ENCODE results near the gene TDRD12. TPM values are rescaled to one million over a fixed set of nuclear protein-coding genes. Genes with fewer than 3 reads are reported as not detected.

TDRD12 gene
- total RNA-seq, 1 donor from 2014 or later = 0.07 TPM

- no peak overlapping the region for H3K9ac ChIP-seq
- no peaks in the 10 kb centered on the region for H3K9me3 ChIP-seq (ENCODE audit: low read depth)
- H4K20me1 ChIP-seq (ENCODE audit: low read depth) = no peaks in the 10 kb centered on the region
- H3K27ac ChIP-seq = no peak overlapping the region
- no peak overlapping the region for H3K27ac Mint-ChIP-seq
- no peaks in the 10 kb centered on the region for H3F3A ChIP-seq (ENCODE audit: low read depth)
- no peaks in the 10 kb centered on the region for H3K36me3 Mint-ChIP-seq
- no peak for DNase-seq (ENCODE audit: low spot score)
- TF ChIP-seq CTCF (IDR thresholded peaks at IDR 0.05) (no peak), EZH2 (IDR thresholded peaks at IDR 0.05) (no peak), EZH2phosphoT487 (IDR thresholded peaks at IDR 0.05) (no peak)
- H3K4me1 ChIP-seq = no peaks in the 10 kb centered on the region
- no peak overlapping the region for H3K4me2 ChIP-seq
- H3K4me1 Mint-ChIP-seq = peaks cover 7% of the 10 kb centered on the region
- no peak overlapping the region for H3K4me3 Mint-ChIP-seq
- no peaks in the 10 kb centered on the region for H3K9me3 Mint-ChIP-seq
- peaks cover 11% of the 10 kb centered on the region for H3K27me3 Mint-ChIP-seq (ENCODE audit: insufficient read depth, low read depth)
- peaks cover 12% of the 10 kb centered on the region for H3K27me3 ChIP-seq
- no peaks in the 10 kb centered on the region for H3K36me3 ChIP-seq
- no peak overlapping the region for H3K4me3 ChIP-seq
- no peak overlapping the region for H2AFZ ChIP-seq (replicated peaks)
- H3K79me2 ChIP-seq (ENCODE audit: low read depth) = no peaks in the 10 kb centered on the region
These were observed 32.6 kb upstream of the TDRD12 start for GRCh38 chr19:32686847-32687475.

- no peak overlapping the region for H2AFZ ChIP-seq (replicated peaks)
- no peaks in the 10 kb centered on the region for H4K20me1 ChIP-seq (ENCODE audit: low read depth)
- H3K79me2 ChIP-seq (ENCODE audit: low read depth) = peaks cover 4% of the 10 kb centered on the region
- no peak overlapping the region for H3K4me2 ChIP-seq
- H3K27me3 Mint-ChIP-seq (ENCODE audit: insufficient read depth, low read depth) = peaks cover 13% of the 10 kb centered on the region
- no peak overlapping the region for H3K4me3 ChIP-seq
- TF ChIP-seq EZH2 (IDR thresholded peaks at IDR 0.05) (no peak), EZH2phosphoT487 (IDR thresholded peaks at IDR 0.05) (no peak), CTCF (IDR thresholded peaks at IDR 0.05) (no peak)
- H3K9ac ChIP-seq = no peak overlapping the region
- H3K36me3 ChIP-seq = no peaks in the 10 kb centered on the region
- peaks cover 19% of the 10 kb centered on the region for H3K27me3 ChIP-seq
- H3K9me3 ChIP-seq (ENCODE audit: low read depth) = no peaks in the 10 kb centered on the region
- no peak overlapping the region for H3K4me3 Mint-ChIP-seq
- peaks cover under 1% of the 10 kb centered on the region for H3K9me3 Mint-ChIP-seq
- no peak overlapping the region for H3K27ac ChIP-seq
- peaks cover under 1% of the 10 kb centered on the region for H3K36me3 Mint-ChIP-seq
- no peak for DNase-seq (ENCODE audit: low spot score)
- no peaks in the 10 kb centered on the region for H3F3A ChIP-seq (ENCODE audit: low read depth)
- peaks cover 8% of the 10 kb centered on the region for H3K4me1 Mint-ChIP-seq
- H3K4me1 ChIP-seq = peaks cover 6% of the 10 kb centered on the region
- H3K27ac Mint-ChIP-seq = no peak overlapping the region
These were observed 31.9 kb upstream of the TDRD12 start for GRCh38 chr19:32687681-32688080.

- no peak overlapping the region for H3K27ac ChIP-seq
- Mint-ChIP-seq H3K4me3 (no peak overlapping the region), H3K36me3 (peaks cover 5% of the 10 kb centered on the region), H3K27ac (no peak overlapping the region), H3K9me3 (peaks cover 7% of the 10 kb centered on the region), H3K27me3 (ENCODE audit: insufficient read depth, low read depth) (peaks cover 19% of the 10 kb centered on the region), H3K4me1 (peaks cover 14% of the 10 kb centered on the region)
- H3K4me2 ChIP-seq = no peak overlapping the region
- no peak for DNase-seq (ENCODE audit: low spot score)
- TF ChIP-seq EZH2 (IDR thresholded peaks at IDR 0.05) (no peak), CTCF (IDR thresholded peaks at IDR 0.05) (no peak), EZH2phosphoT487 (IDR thresholded peaks at IDR 0.05) (no peak)
- no peaks in the 10 kb centered on the region for H4K20me1 ChIP-seq (ENCODE audit: low read depth)
- H2AFZ ChIP-seq (replicated peaks) = no peak overlapping the region
- H3K9me3 ChIP-seq (ENCODE audit: low read depth) = no peaks in the 10 kb centered on the region
- no peak overlapping the region for H3K4me3 ChIP-seq
- H3K27me3 ChIP-seq = peaks cover 26% of the 10 kb centered on the region
- H3K79me2 ChIP-seq (ENCODE audit: low read depth) = peaks cover 10% of the 10 kb centered on the region
- no peaks in the 10 kb centered on the region for H3F3A ChIP-seq (ENCODE audit: low read depth)
- no peaks in the 10 kb centered on the region for H3K36me3 ChIP-seq
- H3K4me1 ChIP-seq = peaks cover 6% of the 10 kb centered on the region
- H3K9ac ChIP-seq = no peak overlapping the region
These were observed 31.3 kb upstream of the TDRD12 start for GRCh38 chr19:32688311-32688710.
